BJ (cell line): ENCODE data around the gene ROR1. TPM values are rescaled to one million over a fixed set of nuclear protein-coding genes. Genes with fewer than 3 reads are reported as not detected.

Experiments
- CTCF ChIA-PET: fragments of 350-600 bp; formaldehyde crosslinking; extraction: SDS; loops from one replicate; lab custom pipeline; 2021; ENCODE audit warnings: antibody characterized with exemption, inconsistent platforms; lab: Yijun Ruan, JAX
- POLR2A ChIA-PET: fragments of 300-600 bp; sonication (Branson Sonifier 250); formaldehyde crosslinking; extraction: SDS; loops from one replicate; lab custom pipeline; 2021; ENCODE audit warnings: antibody characterized with exemption; lab: Charles Lee
- DNase-seq: peaks from one replicate; pipeline ENCODE4 v3.0.0-alpha.2; 2011; ENCODE audit warnings: low read depth
- H3K27me3 ChIP-seq: 2 replicates; pipeline ENCODE4 v1.6.0; 2011; ENCODE audit warnings: low read length; ENCODE audit not compliant: control insufficient read depth, insufficient read depth
- H3K36me3 ChIP-seq: 2 replicates; pipeline ENCODE4 v1.5.1; 2011; ENCODE audit warnings: low read length; ENCODE audit not compliant: control insufficient read depth, insufficient read depth
- H3K4me3 ChIP-seq: 2 replicates; pipeline ENCODE4 v1.5.1; 2011; ENCODE audit warnings: low read depth, mild to moderate bottlenecking, control low read depth, low read length
- polyA plus RNA-seq: library from polyadenylated mRNA; depleted of rRNA; stranded (reverse); fragments of >200 nt; gene quantifications from 2 replicates; pipeline ENCODE4 v1.2.3, GENCODE V29; 2011
- TF ChIP-seq, protein P1 (sequence below): IDR thresholded peaks from 2 replicates; pipeline ENCODE4 v1.5.1; 2011; ENCODE audit warnings: low read depth, mild to moderate bottlenecking, control low read depth, inconsistent platforms, low read length, moderate library complexity; ENCODE audit not compliant: insufficient read depth

ROR1 gene
- polyA plus RNA-seq, 1 experiment, result 4.6 TPM

DNA sequence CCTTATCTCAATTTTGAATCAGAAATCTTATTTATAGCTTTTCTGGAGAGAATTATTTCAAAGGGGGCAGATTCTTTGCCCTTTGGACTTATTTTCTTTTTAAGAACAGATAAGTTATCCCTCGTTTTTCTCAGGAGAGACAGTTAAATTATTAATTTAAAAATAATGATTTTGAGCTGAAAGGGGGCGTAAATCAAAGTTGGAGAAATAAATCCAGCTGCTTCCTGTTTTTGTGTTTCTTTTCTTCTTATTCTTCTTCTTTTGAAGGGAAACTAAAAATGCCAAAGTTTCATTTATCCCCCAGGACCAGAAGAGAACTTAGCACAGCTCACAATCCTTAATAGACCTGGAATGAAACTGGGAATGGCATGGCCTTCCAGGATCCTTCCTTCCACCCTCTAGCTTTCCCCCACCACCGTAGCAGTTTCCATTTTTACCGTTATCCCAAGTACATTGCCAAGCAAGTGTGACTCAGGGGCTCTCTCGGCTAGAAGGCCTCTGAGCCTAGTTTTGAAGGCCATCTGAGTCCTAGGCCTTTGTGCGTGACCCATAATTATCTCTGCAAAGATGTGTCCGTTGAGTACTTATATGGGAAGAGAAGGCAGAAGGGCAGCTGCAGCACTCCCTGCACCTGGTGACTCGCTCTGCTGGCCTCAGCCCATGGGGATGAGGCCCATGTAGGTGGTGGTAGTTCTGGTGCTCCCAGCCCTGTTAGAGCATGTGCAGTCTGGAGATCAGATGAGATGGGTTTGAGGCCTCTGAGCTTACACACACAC, 181.7 kb downstream of the ROR1 start:
- Histone ChIP-seq H3K36me3 (no peaks in the 10 kb centered on the region), H3K4me3 (no peak overlapping the region), H3K27me3 (peaks cover 6% of the 10 kb centered on the region)
- DNase-seq, result no peak
- ChIA-PET CTCF (no interaction called here), POLR2A (no interaction called here)
- TF ChIP-seq, protein P1, sequence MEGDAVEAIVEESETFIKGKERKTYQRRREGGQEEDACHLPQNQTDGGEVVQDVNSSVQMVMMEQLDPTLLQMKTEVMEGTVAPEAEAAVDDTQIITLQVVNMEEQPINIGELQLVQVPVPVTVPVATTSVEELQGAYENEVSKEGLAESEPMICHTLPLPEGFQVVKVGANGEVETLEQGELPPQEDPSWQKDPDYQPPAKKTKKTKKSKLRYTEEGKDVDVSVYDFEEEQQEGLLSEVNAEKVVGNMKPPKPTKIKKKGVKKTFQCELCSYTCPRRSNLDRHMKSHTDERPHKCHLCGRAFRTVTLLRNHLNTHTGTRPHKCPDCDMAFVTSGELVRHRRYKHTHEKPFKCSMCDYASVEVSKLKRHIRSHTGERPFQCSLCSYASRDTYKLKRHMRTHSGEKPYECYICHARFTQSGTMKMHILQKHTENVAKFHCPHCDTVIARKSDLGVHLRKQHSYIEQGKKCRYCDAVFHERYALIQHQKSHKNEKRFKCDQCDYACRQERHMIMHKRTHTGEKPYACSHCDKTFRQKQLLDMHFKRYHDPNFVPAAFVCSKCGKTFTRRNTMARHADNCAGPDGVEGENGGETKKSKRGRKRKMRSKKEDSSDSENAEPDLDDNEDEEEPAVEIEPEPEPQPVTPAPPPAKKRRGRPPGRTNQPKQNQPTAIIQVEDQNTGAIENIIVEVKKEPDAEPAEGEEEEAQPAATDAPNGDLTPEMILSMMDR, result no peak

DNA sequence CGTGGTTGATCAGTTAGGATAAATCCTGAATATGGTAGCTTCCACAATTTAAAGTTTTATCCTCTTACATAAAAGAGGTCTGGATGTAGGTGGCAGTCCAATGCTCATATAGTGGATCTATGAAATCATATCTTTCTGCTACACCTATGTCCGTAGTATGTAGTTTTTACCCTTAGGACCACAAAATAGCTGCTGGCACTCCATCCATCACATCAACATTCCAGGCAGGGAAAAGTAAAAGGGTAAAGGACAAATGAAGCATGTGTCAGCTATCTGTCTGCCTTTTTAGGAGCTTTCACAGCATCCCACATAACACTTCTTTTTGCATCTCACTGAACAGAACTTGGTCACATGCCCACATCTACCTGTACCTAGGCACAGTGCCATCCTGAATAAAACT, 184.7 kb downstream of the ROR1 start:
- ChIA-PET POLR2A (no interaction called here), CTCF (no interaction called here)
- no peak overlapping the region for H3K4me3 ChIP-seq
- no peaks in the 10 kb centered on the region for H3K36me3 ChIP-seq
- no peak for DNase-seq
- TF ChIP-seq, protein P1, result no peak
- H3K27me3 ChIP-seq, result peaks cover 6% of the 10 kb centered on the region

DNA sequence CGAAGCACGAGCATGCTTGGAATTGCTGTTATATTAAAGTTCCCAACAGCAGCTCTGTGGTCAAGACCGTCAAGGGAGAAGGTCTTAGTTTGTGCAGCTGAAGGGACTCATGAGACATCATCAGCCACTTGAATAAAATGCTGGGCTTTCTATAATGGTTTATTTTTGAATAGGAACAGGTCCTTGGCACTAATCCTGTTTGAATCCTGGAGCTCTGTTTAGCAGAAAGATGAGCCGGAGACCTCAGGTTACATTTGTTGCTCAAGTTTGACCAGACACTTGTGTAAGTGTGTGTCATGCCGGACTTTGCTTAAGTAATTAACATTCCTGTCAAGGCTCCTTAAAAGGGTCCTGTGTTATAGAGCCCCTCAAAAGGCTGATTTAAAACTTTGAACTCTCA, 186.5 kb downstream of the ROR1 start:
- DNase-seq, result no peak
- ChIA-PET POLR2A (no interaction called here), CTCF (interaction anchor here (1.4 kb wide), 1 partner anchor 177 kb away, joined by 3 read pairs; no protein-coding TSS in a partner anchor)

DNA sequence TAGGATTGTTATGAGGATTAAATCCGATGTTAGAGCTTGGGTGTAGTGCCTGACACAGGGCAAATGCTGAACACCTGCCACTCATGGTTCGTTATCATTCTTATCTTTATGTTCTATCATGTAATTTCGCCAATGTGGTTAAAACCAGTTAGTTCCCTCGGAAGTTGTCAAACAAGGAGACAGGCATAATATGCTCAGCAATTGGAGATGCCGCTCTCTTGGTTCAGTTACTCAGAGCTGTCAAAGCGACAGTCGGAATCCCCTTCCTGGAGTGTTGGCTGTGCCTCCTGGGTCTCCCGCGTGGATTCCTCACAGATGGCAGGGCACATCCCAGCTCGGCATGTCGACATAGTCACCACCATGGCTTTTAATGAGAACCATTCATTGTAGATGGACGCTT, 192.2 kb downstream of the ROR1 start:
- TF ChIP-seq, protein P1, result no peak
- ChIA-PET CTCF (interaction anchor here (1.4 kb wide), 1 partner anchor 276 kb away, joined by 3 read pairs; no protein-coding TSS in a partner anchor), POLR2A (no interaction called here)
- Histone ChIP-seq H3K36me3 (no peaks in the 10 kb centered on the region), H3K27me3 (peaks cover 2% of the 10 kb centered on the region; the same call in 1 of the 2 replicates), H3K4me3 (no peak overlapping the region)
- no peak for DNase-seq

More for the DNA sequence above, 186.5 kb downstream of the ROR1 start:
- Histone ChIP-seq H3K27me3 (peaks cover 8% of the 10 kb centered on the region), H3K36me3 (no peaks in the 10 kb centered on the region), H3K4me3 (no peak overlapping the region)
- TF ChIP-seq, protein P1, result no peak

DNA sequence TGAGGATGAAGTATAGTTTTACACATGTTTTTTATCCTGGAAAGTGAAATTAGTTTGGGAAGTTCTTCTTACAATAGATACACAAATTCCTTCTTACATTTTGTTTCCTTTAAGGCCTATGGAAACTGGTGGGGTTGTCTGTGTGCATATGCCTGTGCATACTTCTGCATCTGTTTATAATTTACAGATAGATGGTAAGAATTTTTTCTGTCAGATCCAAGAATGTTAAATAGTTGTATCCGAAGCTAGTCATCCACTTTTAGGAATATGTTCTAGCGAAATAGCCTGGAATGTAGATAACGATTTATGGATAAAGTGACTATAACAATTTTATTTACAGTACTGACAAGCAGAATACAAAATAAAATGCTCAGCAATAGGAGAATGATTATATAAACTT, 194.1 kb downstream of the ROR1 start:
- ChIA-PET POLR2A (no interaction called here), CTCF (interaction anchor here (0.7 to 1.0 kb wide), 2 partner anchors 270 to 276 kb away, joined by 3 read pairs; no protein-coding TSS in a partner anchor)
- TF ChIP-seq, protein P1, result no peak
- Histone ChIP-seq H3K27me3 (peaks cover 4% of the 10 kb centered on the region), H3K4me3 (no peak overlapping the region), H3K36me3 (no peaks in the 10 kb centered on the region)
- peak; percentile 29 for DNase-seq
